Glomerular visceral epithelial cell (primary cell): ENCODE results near the gene TSPOAP1.

Experiments
- DNase-seq: peaks from one replicate; pipeline ENCODE4 v3.0.0-alpha.2; 2016; ENCODE audit errors: extremely low spot score

The TSPOAP1 gene

GRCh38 chr17:58329035-58329809 lies 627 bp upstream of the TSPOAP1 start:
- no peak for DNase-seq

- no peak for DNase-seq
Measured at GRCh38 chr17:58327363-58328194, 1.0 kb downstream of the TSPOAP1 start.

GRCh38 chr17:58326609-58327362 lies 1.8 kb downstream of the TSPOAP1 start:
- no peak for DNase-seq

- no peak for DNase-seq
Measured at GRCh38 chr17:58325976-58326468, 2.6 kb downstream of the TSPOAP1 start.

- no peak for DNase-seq
Measured at GRCh38 chr17:58325289-58325726, 3.3 kb downstream of the TSPOAP1 start.

- peak; percentile 62 for DNase-seq
Measured at GRCh38 chr17:58324409-58325288, 3.9 kb downstream of the TSPOAP1 start.

- no peak for DNase-seq
Measured at GRCh38 chr17:58324056-58324408, 4.6 kb downstream of the TSPOAP1 start.

GRCh38 chr17:58323366-58324055 lies 5.1 kb downstream of the TSPOAP1 start:
- DNase-seq = no peak

GRCh38 chr17:58322581-58323185 lies 5.9 kb downstream of the TSPOAP1 start:
- DNase-seq = no peak

- DNase-seq = no peak
Measured at GRCh38 chr17:58321571-58322525, 6.7 kb downstream of the TSPOAP1 start.

GRCh38 chr17:58320570-58321323 lies 7.8 kb downstream of the TSPOAP1 start:
- no peak for DNase-seq

GRCh38 chr17:58320163-58320558 lies 8.4 kb downstream of the TSPOAP1 start:
- DNase-seq = no peak

- DNase-seq = no peak
Measured at GRCh38 chr17:58319173-58320162, 9.1 kb downstream of the TSPOAP1 start.

- DNase-seq = no peak
Measured at GRCh38 chr17:58318627-58319172, 9.9 kb downstream of the TSPOAP1 start.

- no peak for DNase-seq
Measured at GRCh38 chr17:58318065-58318481, 10.5 kb downstream of the TSPOAP1 start.

GRCh38 chr17:58317421-58318064 lies 11.1 kb downstream of the TSPOAP1 start:
- peak; percentile 92 for DNase-seq
